RPMI7951 (cell line): ENCODE data around the gene ARFGAP1. TPM values are rescaled to one million over a fixed set of nuclear protein-coding genes. Genes with fewer than 3 reads are reported as not detected.

Experiments
- DNase-seq: peaks from one replicate; pipeline ENCODE4 v3.0.0-alpha.2; 2012; ENCODE audit warnings: low read depth
- total RNA-seq: library from RNA; depleted of rRNA; stranded (reverse); fragments of >200 nt; shearing (Covaris generic); gene quantifications from 2 replicates; pipeline ENCODE4 v1.2.3, GENCODE V29; 2014

ARFGAP1 gene
- total RNA-seq, 1 experiment from 2014 or later, result 29.0 TPM

DNA sequence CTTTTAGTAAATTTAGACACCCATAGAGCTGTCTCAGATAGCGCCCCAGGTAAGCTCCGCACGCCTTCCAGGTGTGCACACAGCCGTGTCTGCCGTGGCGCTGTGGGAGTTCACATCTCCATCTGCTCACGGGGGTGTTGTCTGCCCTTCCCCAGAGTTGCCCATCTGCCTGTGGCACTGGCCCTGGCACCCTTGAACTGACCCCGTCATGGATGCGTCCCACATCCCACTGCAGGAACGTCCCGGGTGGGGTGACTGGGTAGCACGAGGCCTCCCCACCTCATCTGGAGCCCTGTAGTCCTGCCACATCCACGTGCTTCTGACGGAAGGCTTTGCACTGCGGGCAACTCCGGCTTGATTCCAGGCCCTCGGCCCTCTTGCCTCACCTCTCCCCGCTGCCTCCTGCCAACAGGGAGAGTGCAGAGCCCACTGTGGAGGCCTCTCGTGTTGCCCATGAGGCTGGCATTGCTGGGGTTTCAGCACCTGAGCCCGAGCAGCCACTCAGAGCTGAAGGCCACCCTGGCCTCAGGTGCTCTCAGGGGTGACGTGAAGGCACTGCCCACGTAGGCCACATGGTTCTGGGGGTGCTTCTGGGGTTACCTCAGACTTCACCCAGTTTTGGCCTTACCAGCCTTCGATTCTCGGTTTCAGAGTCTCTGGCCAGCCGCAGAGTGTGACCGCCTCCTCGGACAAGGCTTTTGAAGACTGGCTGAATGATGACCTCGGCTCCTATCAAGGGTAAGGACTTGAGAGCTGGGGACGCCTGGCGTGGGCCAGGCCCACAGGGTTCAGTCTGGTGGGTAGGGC, 5.1 kb downstream of the ARFGAP1 start:
- DNase-seq, result no peak

- DNase-seq, result no peak
Observed at GRCh38 chr20:63278661-63279060, 6.0 kb downstream of the ARFGAP1 start.

- no peak for DNase-seq
Observed at GRCh38 chr20:63279931-63280330, 7.3 kb downstream of the ARFGAP1 start.

GRCh38 chr20:63280371-63280770, 7.8 kb downstream of the ARFGAP1 start:
- DNase-seq, result no peak

DNA sequence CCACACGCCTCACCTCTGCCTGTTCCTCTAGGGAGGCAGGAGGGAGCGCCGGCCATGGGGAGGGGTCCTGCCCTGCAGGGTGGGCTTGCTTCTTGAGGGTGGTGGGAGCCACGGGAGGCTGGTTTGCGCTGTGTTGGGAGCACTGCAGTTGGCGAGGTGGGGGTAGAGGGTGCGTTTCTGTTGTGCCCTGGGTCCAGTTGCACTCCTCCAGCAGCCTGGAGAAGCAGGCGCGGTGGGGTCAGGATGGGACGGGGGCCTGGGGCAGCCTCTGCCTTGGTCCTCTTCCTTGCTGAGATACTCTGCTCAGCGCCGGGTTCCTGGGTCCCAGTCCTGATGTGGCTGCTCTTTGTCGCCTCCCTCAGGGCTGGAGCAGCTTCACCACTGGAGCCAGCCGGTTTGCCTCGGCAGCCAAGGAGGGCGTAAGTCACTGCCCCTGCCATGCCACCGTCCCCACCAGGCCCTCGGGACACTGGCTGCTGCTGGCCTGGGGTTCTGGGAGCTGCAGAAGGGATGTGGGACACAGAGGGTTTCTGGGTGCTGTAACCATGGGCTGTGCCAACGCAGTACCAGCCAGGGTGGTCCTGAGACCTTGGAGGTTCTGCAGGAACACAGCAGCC, 8.4 kb downstream of the ARFGAP1 start:
- DNase-seq, result no peak

DNA sequence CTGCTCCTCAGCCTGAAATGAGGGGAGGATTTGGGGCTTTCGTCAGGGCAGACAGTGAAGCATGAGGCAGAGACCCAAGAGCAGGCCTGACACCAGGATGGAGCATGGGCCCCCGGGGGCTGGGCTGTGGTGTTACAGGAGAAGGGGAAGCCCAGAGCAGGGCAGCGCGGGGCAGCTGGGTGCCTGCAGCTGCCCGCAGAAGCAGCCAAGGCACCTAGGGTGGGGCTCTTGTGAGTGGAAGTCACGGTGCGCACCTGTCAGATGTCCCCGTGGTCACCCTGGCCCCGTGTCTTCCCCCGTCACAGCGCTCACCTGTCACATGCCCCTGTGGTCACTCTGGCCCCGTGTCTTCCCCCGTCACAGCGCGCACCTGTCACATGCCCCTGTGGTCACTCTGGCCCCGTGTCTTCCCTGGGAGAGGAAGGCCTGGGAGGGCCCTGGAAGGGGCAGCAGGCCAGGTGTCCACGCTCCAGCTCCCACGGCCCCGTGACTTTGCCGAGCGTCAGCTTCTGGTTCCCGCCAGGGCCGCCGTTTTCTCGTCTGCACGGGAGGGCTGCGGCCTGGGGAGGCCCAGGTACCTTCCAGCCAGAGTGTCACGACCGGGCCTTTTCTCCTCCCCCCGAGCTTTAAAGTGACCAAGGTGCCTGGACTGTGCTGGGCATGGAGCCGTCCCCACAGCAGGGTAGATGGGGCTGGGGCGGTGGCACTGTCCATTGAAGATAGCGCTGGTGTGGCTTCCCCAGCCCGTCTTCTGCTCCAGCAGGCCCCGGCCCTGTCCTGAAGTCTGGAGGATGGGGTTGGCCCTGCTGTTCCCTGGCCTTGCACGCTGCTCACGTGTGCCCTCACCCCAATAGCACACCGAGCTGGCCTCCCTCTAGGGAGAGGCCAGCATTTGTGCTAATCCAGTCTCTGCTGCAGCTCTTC, 9.4 kb downstream of the ARFGAP1 start:
- DNase-seq, result no peak

DNA sequence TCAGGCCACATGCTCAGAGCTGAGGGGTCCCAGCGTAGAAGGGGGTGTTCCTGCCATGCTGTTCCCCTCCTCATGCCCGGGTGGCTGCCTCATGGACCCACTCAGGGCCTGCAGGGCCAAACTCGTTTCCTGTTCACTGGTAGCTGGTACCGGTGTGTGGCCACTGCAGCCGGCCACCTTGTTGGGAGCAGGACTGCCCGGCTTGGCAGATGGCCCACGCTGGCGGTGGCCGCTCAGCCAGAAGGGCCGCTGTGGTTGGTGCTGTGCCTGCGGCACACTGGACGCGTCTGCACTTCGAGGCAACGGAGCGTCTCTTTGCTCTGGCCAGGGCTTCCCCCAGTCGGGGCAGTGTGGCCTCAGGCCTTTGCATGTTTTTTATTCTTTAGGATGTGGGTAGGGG, 10.3 kb downstream of the ARFGAP1 start:
- no peak for DNase-seq

DNA sequence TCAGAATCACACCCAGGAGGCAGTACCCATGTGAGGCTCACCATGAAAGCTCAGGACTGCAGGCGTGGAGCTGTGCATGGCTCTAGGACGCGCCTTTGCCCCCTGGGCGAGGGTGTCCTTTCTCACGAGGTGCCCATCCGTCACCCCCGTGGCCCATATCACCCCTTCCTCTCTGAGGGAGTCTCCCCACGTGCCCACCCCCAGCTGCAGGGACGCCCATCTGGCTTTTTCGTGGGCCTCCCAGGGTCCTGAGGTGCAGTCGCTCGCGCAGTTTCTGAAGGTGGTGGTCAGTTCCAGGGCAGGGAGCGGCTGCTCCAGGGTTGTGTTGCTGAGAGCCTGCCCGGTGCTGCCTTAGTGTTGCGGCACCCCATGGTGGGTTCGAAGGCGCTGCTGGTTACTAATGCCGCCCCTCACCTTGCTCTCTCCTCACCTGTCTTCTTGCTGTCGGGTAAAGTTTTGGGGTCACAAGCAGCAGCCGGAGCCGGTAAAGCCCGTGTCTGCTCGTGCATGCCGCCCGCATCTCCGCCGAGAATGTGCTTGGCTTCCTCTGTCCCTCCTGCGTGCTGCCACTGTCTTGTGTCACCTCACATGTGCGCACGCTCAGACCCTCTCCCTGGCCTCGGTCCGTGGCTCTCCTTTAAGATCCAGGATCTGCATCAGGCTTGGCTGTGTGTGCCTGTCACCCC, 10.9 kb downstream of the ARFGAP1 start:
- no peak for DNase-seq

GRCh38 chr20:63284083-63284440, 11.4 kb downstream of the ARFGAP1 start:
- no peak for DNase-seq

DNA sequence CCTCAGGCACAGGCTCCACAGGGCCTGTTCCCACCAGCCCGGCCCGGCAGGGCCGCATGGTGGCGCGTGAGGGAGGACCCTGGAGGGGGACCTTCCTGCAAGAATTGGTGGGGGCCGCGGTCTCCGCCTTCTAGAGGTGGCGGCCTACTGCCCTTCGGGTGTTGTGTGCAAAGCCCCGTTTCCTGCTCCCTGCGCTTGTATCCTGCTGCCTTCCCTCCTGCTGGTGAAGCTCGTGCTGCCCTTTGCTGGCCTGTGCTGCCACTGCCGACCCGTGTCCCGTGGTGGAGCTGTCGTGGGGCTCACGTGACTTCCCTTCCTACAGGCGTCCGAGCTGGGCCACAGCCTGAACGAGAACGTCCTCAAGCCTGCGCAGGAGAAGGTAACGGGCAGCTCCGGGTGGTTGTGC, 11.9 kb downstream of the ARFGAP1 start:
- no peak for DNase-seq

GRCh38 chr20:63284981-63285524, 12.4 kb downstream of the ARFGAP1 start:
- no peak for DNase-seq

- DNase-seq, result no peak
Observed at GRCh38 chr20:63285636-63286615, 13.3 kb downstream of the ARFGAP1 start.

GRCh38 chr20:63286781-63287696, 14.4 kb downstream of the ARFGAP1 start:
- no peak for DNase-seq

- no peak for DNase-seq
Observed at GRCh38 chr20:63287697-63288580, 15.3 kb downstream of the ARFGAP1 start.

DNA sequence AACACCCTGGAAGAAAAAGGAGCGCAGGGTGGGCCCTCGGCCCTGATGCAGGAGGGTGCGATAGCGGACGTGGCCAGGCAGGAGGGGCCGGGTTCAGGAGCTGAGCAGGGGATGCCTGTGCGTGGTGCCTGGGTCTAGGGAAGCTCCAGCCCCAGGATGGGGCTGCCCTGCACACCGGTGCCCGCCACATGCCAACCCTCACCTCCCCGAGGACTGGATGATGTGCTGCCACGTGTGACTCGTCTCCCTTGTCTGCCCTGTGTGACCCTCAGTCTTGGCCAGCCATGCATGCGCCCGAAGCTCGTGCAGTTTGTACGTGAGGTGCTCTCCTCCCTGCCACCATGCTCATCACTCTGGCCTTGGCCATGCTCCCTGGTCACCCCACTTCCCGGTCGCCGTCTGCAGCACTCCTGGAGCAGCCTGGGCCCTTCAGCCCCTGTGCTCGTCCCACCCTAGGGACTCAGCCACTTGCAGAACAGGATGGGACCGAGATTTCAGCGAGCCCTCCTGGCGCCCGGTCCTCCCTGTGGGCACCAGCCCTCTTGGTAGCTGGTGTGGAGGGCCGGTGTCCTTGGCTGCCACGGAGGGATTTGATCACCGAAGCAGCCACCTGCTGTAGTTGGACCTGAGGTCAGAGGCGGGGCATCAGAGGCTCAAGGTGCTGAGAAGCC, 16.1 kb downstream of the ARFGAP1 start:
- no peak for DNase-seq

- DNase-seq, result no peak
Observed at GRCh38 chr20:63289311-63290135, 16.9 kb downstream of the ARFGAP1 start.
